ENCODE results near the gene SSRP1. TPM values are rescaled to one million over a fixed set of nuclear protein-coding genes. Genes with fewer than 3 reads are reported as not detected.

SSRP1 gene
- total RNA-seq, 1 donor = 61.7 TPM

GRCh38 chr11:57347336-57347735, 11.6 kb upstream of the SSRP1 start:
- DNase-seq (ENCODE audit: low read depth) = no peak
- TF ChIP-seq, protein P1, sequence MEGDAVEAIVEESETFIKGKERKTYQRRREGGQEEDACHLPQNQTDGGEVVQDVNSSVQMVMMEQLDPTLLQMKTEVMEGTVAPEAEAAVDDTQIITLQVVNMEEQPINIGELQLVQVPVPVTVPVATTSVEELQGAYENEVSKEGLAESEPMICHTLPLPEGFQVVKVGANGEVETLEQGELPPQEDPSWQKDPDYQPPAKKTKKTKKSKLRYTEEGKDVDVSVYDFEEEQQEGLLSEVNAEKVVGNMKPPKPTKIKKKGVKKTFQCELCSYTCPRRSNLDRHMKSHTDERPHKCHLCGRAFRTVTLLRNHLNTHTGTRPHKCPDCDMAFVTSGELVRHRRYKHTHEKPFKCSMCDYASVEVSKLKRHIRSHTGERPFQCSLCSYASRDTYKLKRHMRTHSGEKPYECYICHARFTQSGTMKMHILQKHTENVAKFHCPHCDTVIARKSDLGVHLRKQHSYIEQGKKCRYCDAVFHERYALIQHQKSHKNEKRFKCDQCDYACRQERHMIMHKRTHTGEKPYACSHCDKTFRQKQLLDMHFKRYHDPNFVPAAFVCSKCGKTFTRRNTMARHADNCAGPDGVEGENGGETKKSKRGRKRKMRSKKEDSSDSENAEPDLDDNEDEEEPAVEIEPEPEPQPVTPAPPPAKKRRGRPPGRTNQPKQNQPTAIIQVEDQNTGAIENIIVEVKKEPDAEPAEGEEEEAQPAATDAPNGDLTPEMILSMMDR (IDR thresholded peaks at IDR 0.05; ENCODE audit: insufficient read depth, low read depth, low read length) = no peak
- no peak overlapping the region for H3K4me3 ChIP-seq (ENCODE audit: low read depth, low read length)

DNA sequence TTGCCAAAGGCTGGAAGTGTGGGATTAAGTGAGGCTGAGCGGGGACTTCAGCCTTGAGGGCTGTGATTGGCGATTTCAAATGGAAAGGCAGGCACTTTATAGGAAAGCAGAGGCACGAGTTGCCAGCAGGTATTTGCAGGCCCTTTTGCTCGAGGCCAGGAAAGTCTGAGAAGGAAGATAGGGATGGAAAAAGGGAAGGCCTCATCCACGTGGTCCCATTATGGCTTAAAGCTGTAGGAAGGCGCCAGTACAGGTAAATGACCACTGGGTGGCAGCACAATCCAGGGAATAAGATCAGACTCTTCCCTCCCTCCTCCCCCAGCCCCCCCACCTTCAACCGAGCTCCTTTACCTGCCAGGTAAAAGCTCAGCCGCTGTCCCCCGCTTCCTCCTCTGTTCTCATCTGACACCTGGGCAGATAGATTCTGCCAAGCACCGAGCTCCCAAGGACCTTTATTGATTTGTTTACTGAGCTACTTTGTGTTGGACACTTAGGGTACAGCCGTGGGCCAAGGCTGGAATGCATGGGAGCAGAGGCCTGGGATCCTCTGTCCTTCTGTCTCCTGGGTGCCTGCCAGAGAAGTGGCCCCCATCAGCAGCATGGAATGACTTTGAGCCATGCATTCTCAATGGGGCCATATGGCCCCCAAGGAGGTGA, 10.0 kb upstream of the SSRP1 start:
- DNase-seq (ENCODE audit: low read depth) = peak; percentile 65
- H3K4me3 ChIP-seq (ENCODE audit: low read depth, low read length) = no peak overlapping the region
- TF ChIP-seq, protein P1 (IDR thresholded peaks at IDR 0.05; ENCODE audit: insufficient read depth, low read depth, low read length) = peak; percentile 66

- no peak overlapping the region for H3K4me3 ChIP-seq (ENCODE audit: low read depth, low read length)
- DNase-seq (ENCODE audit: low read depth) = no peak
- TF ChIP-seq, protein P1 (IDR thresholded peaks at IDR 0.05; ENCODE audit: insufficient read depth, low read depth, low read length) = no peak
Measured at GRCh38 chr11:57344826-57345225, 9.1 kb upstream of the SSRP1 start.

GRCh38 chr11:57343825-57344224, 8.1 kb upstream of the SSRP1 start:
- TF ChIP-seq, protein P1 (IDR thresholded peaks at IDR 0.05; ENCODE audit: insufficient read depth, low read depth, low read length) = no peak
- DNase-seq (ENCODE audit: low read depth) = no peak
- no peak overlapping the region for H3K4me3 ChIP-seq (ENCODE audit: low read depth, low read length)

GRCh38 chr11:57342702-57343101, 7.0 kb upstream of the SSRP1 start:
- TF ChIP-seq, protein P1 (IDR thresholded peaks at IDR 0.05; ENCODE audit: insufficient read depth, low read depth, low read length) = no peak
- DNase-seq (ENCODE audit: low read depth) = no peak
- H3K4me3 ChIP-seq (ENCODE audit: low read depth, low read length) = no peak overlapping the region

DNA sequence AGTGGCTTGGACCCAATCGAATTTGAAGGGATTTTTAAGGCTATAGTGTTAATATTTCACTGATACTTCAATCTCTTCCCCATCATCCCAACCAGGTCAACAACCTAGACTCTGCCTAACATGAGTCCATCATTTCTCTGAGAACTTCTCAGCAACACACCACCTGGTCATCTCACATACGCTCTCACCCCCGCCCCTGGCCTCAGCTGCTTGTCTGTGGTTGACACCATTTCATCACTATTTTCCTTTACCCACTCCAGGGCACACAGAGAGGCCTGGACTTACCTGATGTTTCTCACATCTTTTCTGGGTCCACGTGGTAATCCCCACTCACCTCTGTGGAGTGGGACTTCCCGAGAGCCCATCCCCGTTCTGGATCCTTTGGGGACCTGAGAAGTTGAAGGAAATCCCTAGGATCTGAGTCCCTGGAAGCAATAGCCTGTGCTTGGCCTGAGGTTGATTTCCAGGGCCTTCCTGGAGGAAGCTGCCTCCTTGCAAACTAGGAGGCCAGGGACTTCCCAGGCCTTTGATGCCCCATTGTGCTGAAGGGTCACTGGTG, 5.6 kb upstream of the SSRP1 start:
- TF ChIP-seq, protein P1 (IDR thresholded peaks at IDR 0.05; ENCODE audit: insufficient read depth, low read depth, low read length) = no peak
- no peak for DNase-seq (ENCODE audit: low read depth)
- no peak overlapping the region for H3K4me3 ChIP-seq (ENCODE audit: low read depth, low read length)

Measured in fibroblast of villous mesenchyme (primary cell).